T-helper 17 cell (primary cell): ENCODE measurements around the gene FHIT. TPM values are rescaled to one million over a fixed set of nuclear protein-coding genes. Genes with fewer than 3 reads are reported as not detected.

Source experiments
- ATAC-seq: fragments of 150-1000 bp; cut with Tn5 transposase; 2 replicates; pipeline ENCODE4 v1.10.0; 2021; ENCODE audit warnings: mild to moderate bottlenecking, moderate library complexity
- DNase-seq, 3 donors: peaks; one replicate each; pipeline versions ENCODE4 v3.0.0 to v3.0.0-alpha.2; 2020 to 2021
- H3K9me3 ChIP-seq: one replicate; pipeline ENCODE4 v1.7.0; 2013; ENCODE audit warnings: low read length, mild to moderate bottlenecking; ENCODE audit not compliant: control insufficient read depth, poor library complexity, severe bottlenecking
- H3K27ac Mint-ChIP-seq: one replicate; pipeline ENCODE4 v1.8.0; 2022; ENCODE audit warnings: mild to moderate bottlenecking, moderate library complexity, mixed read lengths
- H3K27me3 Mint-ChIP-seq: one replicate; pipeline ENCODE4 v1.8.0; 2022; ENCODE audit warnings: mixed read lengths
- H3K36me3 Mint-ChIP-seq: one replicate; pipeline ENCODE4 v1.8.0; 2022; ENCODE audit warnings: low read depth, mixed read lengths
- H3K4me1 Mint-ChIP-seq: one replicate; pipeline ENCODE4 v1.8.0; 2022; ENCODE audit warnings: mild to moderate bottlenecking, mixed read lengths
- H3K4me3 Mint-ChIP-seq: one replicate; pipeline ENCODE4 v1.8.0; 2022; ENCODE audit warnings: mild to moderate bottlenecking, moderate library complexity, mixed read lengths
- total RNA-seq, 4 donors: library from RNA in 2 of 4; stranded (reverse) in 2 of 4; gene quantifications; one replicate each; pipeline ENCODE4 v1.2.3 and lab custom pipeline; 2022 to 2026

The FHIT gene
- total RNA-seq, 2 donors from 2014 or later, result 18.8 to 28.6 TPM

GRCh38 chr3:60469481-60469880, 781.8 kb downstream of the FHIT start:
- no peaks in the 10 kb centered on the region for H3K9me3 ChIP-seq
- H3K27ac Mint-ChIP-seq, result no peak overlapping the region
- no peak overlapping the region for H3K4me3 Mint-ChIP-seq
- ATAC-seq (no peak), DNase-seq (no peak)
- H3K4me1 Mint-ChIP-seq, result no peaks in the 10 kb centered on the region
- H3K27me3 Mint-ChIP-seq, result no peaks in the 10 kb centered on the region
- no peaks in the 10 kb centered on the region for H3K36me3 Mint-ChIP-seq

DNA sequence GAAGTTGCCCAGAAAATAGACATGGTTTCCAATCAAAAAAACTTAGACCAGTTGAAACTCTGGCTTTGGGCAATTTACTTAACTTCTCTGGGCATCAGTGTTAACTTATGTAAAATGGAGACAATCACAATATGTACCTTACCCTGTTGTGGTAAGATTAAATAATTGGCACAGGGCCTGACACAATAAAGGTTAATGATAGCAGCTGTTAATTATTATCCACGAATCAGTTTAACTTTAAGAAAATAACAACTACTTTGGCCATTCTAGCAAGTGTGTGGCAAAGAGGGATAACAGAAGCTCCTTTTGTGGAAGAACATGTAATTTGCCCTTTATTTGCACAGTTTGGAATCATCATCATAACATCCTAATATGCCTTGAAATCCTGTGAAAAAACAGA, 787.6 kb downstream of the FHIT start:
- Mint-ChIP-seq H3K36me3 (no peaks in the 10 kb centered on the region), H3K4me3 (no peak overlapping the region), H3K27ac (no peak overlapping the region), H3K4me1 (no peaks in the 10 kb centered on the region), H3K27me3 (no peaks in the 10 kb centered on the region)
- DNase-seq, result no peak
- ATAC-seq, result no peak
- H3K9me3 ChIP-seq, result peaks cover 3% of the 10 kb centered on the region

GRCh38 chr3:60461267-60461666, 790.0 kb downstream of the FHIT start:
- Mint-ChIP-seq H3K27ac (no peak overlapping the region), H3K27me3 (no peaks in the 10 kb centered on the region), H3K4me3 (no peak overlapping the region)

DNA sequence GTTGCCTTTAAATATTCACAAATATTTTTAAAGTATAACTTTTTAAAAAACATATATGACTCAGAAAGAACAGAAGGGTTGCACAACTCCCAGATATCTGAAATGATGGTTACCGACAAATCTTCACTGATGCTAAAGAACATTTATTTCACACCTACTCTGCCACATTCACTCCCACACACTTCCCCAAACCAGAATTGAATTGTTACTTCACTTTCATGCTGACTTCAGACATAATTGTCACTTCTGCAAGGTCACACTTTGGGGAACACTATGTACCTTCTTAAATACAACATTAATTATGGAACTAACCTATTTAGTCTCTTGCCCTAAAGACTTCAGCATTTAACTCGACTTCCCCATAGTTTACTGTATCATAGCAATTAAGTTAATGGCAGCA, 795.1 kb downstream of the FHIT start:
- peaks cover 5% of the 10 kb centered on the region for H3K9me3 ChIP-seq
- Mint-ChIP-seq H3K4me1 (no peaks in the 10 kb centered on the region), H3K36me3 (no peaks in the 10 kb centered on the region), H3K27ac (no peak overlapping the region), H3K4me3 (no peak overlapping the region), H3K27me3 (no peaks in the 10 kb centered on the region)
- DNase-seq, result no peak
- no peak for ATAC-seq

More at GRCh38 chr3:60461267-60461666, 790.0 kb downstream of the FHIT start:
- Mint-ChIP-seq H3K36me3 (no peaks in the 10 kb centered on the region), H3K4me1 (no peaks in the 10 kb centered on the region)
- H3K9me3 ChIP-seq, result peaks cover 3% of the 10 kb centered on the region
- DNase-seq (no peak), ATAC-seq (no peak)

DNA sequence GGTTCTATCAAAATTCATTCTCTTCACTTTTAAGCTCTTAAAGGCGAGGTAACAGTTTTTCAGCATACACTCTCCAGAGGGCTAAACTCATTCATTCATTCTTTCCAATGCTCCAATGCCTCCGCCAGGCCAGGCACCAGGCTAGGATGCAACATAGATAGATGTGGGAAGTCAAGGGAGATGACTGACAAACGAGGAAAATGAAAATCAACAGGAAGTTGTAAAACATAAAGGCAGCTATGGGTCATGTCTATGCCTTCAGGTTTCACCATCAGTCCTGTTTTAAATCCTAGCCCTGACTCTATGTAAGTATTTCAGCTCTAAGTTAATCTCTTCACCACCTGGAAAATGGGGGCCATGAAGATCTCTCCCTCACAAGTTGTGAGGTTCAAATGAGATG, 797.9 kb downstream of the FHIT start:
- DNase-seq, result no peak
- no peaks in the 10 kb centered on the region for H3K4me1 Mint-ChIP-seq
- no peak overlapping the region for H3K4me3 Mint-ChIP-seq
- no peaks in the 10 kb centered on the region for H3K27me3 Mint-ChIP-seq
- no peak for ATAC-seq
- H3K9me3 ChIP-seq, result peaks cover 2% of the 10 kb centered on the region
- no peak overlapping the region for H3K27ac Mint-ChIP-seq
- no peaks in the 10 kb centered on the region for H3K36me3 Mint-ChIP-seq

DNA sequence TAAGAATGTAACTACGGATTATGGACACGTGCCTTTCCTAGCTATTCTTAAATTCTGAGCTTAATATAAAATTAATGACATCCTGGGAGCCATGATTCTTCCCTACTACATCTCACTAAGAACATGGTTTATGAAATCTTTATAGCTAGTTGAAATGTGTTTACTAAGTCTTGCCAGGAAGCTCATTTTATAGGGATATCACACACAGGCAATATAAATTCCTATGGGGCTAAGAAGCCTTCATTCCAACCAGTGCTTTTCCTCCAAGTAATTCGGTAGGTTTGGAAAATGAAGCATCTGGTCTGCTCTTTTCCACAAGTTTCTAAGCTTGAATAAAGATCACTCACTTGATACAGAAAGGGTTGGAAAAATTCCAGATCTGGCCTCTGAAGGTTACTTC, 802.6 kb downstream of the FHIT start:
- Mint-ChIP-seq H3K27ac (no peak overlapping the region), H3K4me3 (no peak overlapping the region), H3K27me3 (no peaks in the 10 kb centered on the region), H3K4me1 (no peaks in the 10 kb centered on the region), H3K36me3 (no peaks in the 10 kb centered on the region)
- DNase-seq (no peak), ATAC-seq (no peak)
- no peaks in the 10 kb centered on the region for H3K9me3 ChIP-seq

DNA sequence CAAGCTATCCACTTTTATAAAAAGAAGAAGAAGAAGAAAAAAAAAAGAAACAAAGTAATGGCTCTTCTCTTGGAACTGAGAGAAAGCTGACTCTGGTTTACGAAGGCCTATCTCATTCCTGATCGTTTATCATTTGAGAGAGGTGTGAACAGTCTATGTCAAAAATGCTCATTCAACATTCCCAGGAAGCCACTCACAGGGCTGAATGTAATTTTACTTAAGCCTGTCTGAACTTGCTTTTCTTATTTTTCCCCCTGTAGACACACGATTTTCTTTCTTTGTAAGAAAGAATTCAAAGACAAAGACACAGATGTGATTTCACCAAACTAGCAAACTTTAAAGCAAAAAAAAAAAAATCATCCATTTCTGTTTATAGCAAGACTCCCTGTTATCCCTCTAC, 805.8 kb downstream of the FHIT start:
- Mint-ChIP-seq H3K27me3 (no peaks in the 10 kb centered on the region), H3K36me3 (no peaks in the 10 kb centered on the region), H3K4me1 (no peaks in the 10 kb centered on the region), H3K27ac (no peak overlapping the region), H3K4me3 (no peak overlapping the region)
- ATAC-seq (no peak), DNase-seq (no peak)
- no peaks in the 10 kb centered on the region for H3K9me3 ChIP-seq

GRCh38 chr3:60444898-60445437, 806.3 kb downstream of the FHIT start:
- no peak overlapping the region for H3K4me3 Mint-ChIP-seq
- no peaks in the 10 kb centered on the region for H3K36me3 Mint-ChIP-seq
- ATAC-seq (no peak), DNase-seq (no peak)
- H3K9me3 ChIP-seq, result no peaks in the 10 kb centered on the region
- no peaks in the 10 kb centered on the region for H3K4me1 Mint-ChIP-seq
- H3K27me3 Mint-ChIP-seq, result no peaks in the 10 kb centered on the region
- no peak overlapping the region for H3K27ac Mint-ChIP-seq

- Mint-ChIP-seq H3K27ac (no peak overlapping the region), H3K4me1 (no peaks in the 10 kb centered on the region), H3K36me3 (no peaks in the 10 kb centered on the region), H3K27me3 (no peaks in the 10 kb centered on the region), H3K4me3 (no peak overlapping the region)
- no peaks in the 10 kb centered on the region for H3K9me3 ChIP-seq
- no peak for ATAC-seq
- DNase-seq, result no peak
These were observed 810.4 kb downstream of the FHIT start for GRCh38 chr3:60440869-60441268.

GRCh38 chr3:60435941-60436650, 815.2 kb downstream of the FHIT start:
- H3K27ac Mint-ChIP-seq, result no peak overlapping the region
- no peaks in the 10 kb centered on the region for H3K36me3 Mint-ChIP-seq
- no peaks in the 10 kb centered on the region for H3K4me1 Mint-ChIP-seq
- no peaks in the 10 kb centered on the region for H3K27me3 Mint-ChIP-seq
- no peaks in the 10 kb centered on the region for H3K9me3 ChIP-seq
- DNase-seq (no peak), ATAC-seq (no peak)
- H3K4me3 Mint-ChIP-seq, result no peak overlapping the region

DNA sequence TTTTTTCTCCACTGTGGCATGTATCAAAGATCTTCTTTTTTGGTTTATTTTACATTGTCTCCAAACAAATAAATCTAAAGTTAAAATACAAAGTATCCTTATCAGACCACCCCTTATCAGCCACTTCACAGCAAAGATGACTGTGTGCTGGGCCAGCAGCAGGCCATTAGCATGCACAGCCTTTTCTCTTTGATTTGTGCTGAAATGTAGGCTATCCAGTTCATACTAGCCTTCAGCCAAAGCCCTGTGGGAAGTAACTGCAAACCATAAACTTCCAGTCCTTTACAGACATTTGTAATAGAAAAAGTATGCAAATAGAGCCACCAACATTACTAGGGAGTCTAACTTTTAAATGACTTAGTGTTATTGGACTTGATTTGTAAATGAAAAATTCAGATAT, 816.3 kb downstream of the FHIT start:
- no peaks in the 10 kb centered on the region for H3K27me3 Mint-ChIP-seq
- no peak for DNase-seq
- no peak overlapping the region for H3K4me3 Mint-ChIP-seq
- no peaks in the 10 kb centered on the region for H3K9me3 ChIP-seq
- H3K27ac Mint-ChIP-seq, result no peak overlapping the region
- no peaks in the 10 kb centered on the region for H3K36me3 Mint-ChIP-seq
- H3K4me1 Mint-ChIP-seq, result no peaks in the 10 kb centered on the region
- ATAC-seq, result no peak

DNA sequence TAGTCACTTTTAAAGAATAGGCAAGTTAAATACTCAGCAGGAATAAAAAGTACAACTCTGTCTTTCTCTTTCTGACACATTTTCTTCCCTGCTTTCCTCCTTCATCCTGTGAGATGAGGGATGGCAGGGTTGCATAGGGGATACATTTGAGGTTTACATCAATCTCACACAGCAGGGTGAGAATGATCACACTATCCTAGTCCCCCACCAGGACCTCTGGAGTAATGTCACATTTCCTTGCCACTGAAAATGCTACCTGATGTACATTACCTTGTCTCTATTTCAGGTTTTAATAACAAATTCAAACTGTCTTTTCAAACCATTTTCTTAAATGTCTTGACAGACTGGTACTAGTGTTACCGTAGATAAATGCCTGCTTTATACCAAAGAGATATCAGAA, 816.9 kb downstream of the FHIT start:
- H3K27me3 Mint-ChIP-seq, result no peaks in the 10 kb centered on the region
- no peaks in the 10 kb centered on the region for H3K36me3 Mint-ChIP-seq
- ATAC-seq (no peak), DNase-seq (no peak)
- no peaks in the 10 kb centered on the region for H3K9me3 ChIP-seq
- H3K27ac Mint-ChIP-seq, result no peak overlapping the region
- no peaks in the 10 kb centered on the region for H3K4me1 Mint-ChIP-seq
- H3K4me3 Mint-ChIP-seq, result no peak overlapping the region

DNA sequence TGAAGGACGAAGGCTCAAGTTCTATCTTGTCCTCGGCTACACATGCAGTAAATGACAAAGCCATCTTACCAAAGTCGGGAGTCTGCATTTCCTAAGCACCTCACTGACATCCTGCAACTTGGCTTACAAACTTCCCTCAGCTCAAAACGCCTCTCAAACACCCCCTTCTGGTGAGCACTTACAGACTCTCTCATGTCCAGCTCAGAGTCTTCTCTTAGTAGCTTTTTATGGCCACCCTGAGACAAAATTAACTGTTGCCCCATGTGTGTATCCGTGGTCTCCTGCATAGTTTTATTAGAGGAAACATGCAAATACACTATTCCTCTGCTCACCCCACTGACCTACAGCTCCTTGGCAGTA, 819.7 kb downstream of the FHIT start:
- DNase-seq (no peak), ATAC-seq (no peak)
- no peaks in the 10 kb centered on the region for H3K9me3 ChIP-seq
- H3K4me1 Mint-ChIP-seq, result no peaks in the 10 kb centered on the region
- no peaks in the 10 kb centered on the region for H3K27me3 Mint-ChIP-seq
- no peak overlapping the region for H3K27ac Mint-ChIP-seq
- H3K36me3 Mint-ChIP-seq, result no peaks in the 10 kb centered on the region
- H3K4me3 Mint-ChIP-seq, result no peak overlapping the region

- H3K36me3 Mint-ChIP-seq, result no peaks in the 10 kb centered on the region
- H3K9me3 ChIP-seq, result no peaks in the 10 kb centered on the region
- no peak overlapping the region for H3K4me3 Mint-ChIP-seq
- H3K27ac Mint-ChIP-seq, result no peak overlapping the region
- H3K27me3 Mint-ChIP-seq, result no peaks in the 10 kb centered on the region
- no peaks in the 10 kb centered on the region for H3K4me1 Mint-ChIP-seq
- ATAC-seq (no peak), DNase-seq (no peak)
These were observed 821.0 kb downstream of the FHIT start for GRCh38 chr3:60430205-60430604.
